Vagina (tissue), 2 donors: ENCODE measurements around the gene SMARCA4.

Source experiments
- POLR2A ChIP-seq, 2 donors: fragments of 450-650 bp; IDR thresholded peaks; one replicate each; pipeline ENCODE4 v1.6.1; 2017; ENCODE audit warnings: antibody characterized with exemption in 2 of 2, mild to moderate bottlenecking in 2 of 2, moderate library complexity in 2 of 2
- TF ChIP-seq, protein P1 (sequence below), 3 experiments: fragments of 450-650 bp in 2 of 3; fragments of 200-600 bp in 1 of 3; sonication (generic) in 1 of 3; IDR thresholded peaks; one replicate each; pipeline ENCODE4 v1.5.1; 2017 to 2019; ENCODE audit warnings: antibody characterized with exemption in 3 of 3, mild to moderate bottlenecking in 2 of 3, moderate library complexity in 2 of 3

DNA sequence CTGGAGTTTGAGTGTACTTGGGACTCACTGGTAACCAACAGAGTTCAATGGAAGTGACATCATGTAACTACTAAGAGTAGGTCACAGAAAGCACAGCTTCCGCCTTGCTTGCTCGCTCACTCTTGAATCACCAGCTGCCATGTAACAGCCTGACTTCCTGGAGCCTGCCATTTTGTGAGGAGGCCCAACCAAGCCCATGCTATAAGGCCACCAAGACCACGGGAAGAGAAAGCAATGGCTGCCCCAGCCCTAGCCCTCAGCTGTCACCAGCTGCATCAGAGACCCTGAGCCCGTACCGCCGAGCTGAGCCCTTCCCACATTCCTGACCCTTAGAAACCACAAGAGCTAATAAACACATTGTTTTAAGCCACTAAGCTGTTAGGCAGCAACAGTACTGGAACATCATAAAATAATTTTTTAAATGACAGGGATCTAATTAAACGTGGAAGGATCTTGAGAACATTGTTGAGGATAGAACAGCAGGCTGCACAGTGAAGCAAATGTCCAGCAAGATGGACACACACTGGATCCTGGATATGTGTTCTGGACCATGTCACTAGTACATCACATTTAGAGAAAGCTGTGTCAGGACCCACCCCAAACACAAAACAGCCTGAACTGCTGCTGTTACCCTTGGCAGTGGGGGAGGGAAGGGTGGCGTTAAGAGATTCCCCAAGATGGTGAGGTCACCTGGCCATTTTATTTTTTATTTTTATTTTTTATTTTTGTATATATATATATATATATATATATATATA lies 106.7 kb downstream of the SMARCA4 start:
- TF ChIP-seq POLR2A (IDR thresholded peaks at IDR 0.05) = no peak
- TF ChIP-seq, protein P1, sequence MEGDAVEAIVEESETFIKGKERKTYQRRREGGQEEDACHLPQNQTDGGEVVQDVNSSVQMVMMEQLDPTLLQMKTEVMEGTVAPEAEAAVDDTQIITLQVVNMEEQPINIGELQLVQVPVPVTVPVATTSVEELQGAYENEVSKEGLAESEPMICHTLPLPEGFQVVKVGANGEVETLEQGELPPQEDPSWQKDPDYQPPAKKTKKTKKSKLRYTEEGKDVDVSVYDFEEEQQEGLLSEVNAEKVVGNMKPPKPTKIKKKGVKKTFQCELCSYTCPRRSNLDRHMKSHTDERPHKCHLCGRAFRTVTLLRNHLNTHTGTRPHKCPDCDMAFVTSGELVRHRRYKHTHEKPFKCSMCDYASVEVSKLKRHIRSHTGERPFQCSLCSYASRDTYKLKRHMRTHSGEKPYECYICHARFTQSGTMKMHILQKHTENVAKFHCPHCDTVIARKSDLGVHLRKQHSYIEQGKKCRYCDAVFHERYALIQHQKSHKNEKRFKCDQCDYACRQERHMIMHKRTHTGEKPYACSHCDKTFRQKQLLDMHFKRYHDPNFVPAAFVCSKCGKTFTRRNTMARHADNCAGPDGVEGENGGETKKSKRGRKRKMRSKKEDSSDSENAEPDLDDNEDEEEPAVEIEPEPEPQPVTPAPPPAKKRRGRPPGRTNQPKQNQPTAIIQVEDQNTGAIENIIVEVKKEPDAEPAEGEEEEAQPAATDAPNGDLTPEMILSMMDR (IDR thresholded peaks at IDR 0.05) = no peak
